HepG2 (cell line): ENCODE measurements around the gene TMEM87B. TPM values are rescaled to one million over a fixed set of nuclear protein-coding genes. Genes with fewer than 3 reads are reported as not detected.

ENCODE experiments used
- ATAC-seq: fragments of 200-7000 bp; cut with Tn5 transposase; 3 replicates; pipeline ENCODE4 v1.9.1; 2020; ENCODE audit warnings: mild to moderate bottlenecking, moderate library complexity
- BruUV-seq: library from RNA; stranded (reverse); fragments of 400-500 nt; replicated peaks from 2 replicates; lab custom pipeline; 2021; lab: Mats Ljungman, UMichigan
- CTCF ChIA-PET: fragments of 300-600 bp; formaldehyde crosslinking; extraction: SDS; loops from one replicate; lab custom pipeline; 2021; ENCODE audit warnings: low total read pairs, inconsistent platforms, low intra/inter-chr PET ratio; lab: Yijun Ruan, JAX
- POLR2A ChIA-PET: fragments of 350-600 bp; sonication (Branson Sonifier 250); formaldehyde crosslinking; loops from one replicate; lab custom pipeline; 2020; ENCODE audit warnings: antibody characterized with exemption, inconsistent platforms; lab: Yijun Ruan, JAX
- DNase-seq: peaks from one replicate; pipeline ENCODE4 v3.0.0-alpha.2; 2015; ENCODE audit warnings: low spot score
- FAIRE-seq: peaks from 3 replicates; lab custom pipeline; 2011; peaks lifted over from hg19 to GRCh38; lab: Jason Lieb, UNC
- H2AFZ ChIP-seq: one replicate; pipeline ENCODE4 v1.6.1; 2011; ENCODE audit warnings: low read length, inconsistent platforms
- H3K27ac ChIP-seq: fragments of 300-600 bp; 3 replicates; pipeline ENCODE4 v1.8.0; 2011; ENCODE audit warnings: mixed run types, mild to moderate bottlenecking, mixed read lengths, low read length, inconsistent platforms; ENCODE audit not compliant: insufficient read depth; ENCODE audit errors: extremely low read length
- H3K27me3 ChIP-seq, 2 experiments: fragments of 200-600 bp in 1 of 2; 2 replicates in 1 of 2; 3 replicates in 1 of 2; pipeline versions ENCODE4 v1.6.0 to v1.8.0; 2011; ENCODE audit warnings: low read length in 2 of 2, mild to moderate bottlenecking in 2 of 2, moderate library complexity in 2 of 2, inconsistent platforms in 1 of 2; ENCODE audit not compliant: insufficient read depth in 2 of 2, control insufficient read depth in 1 of 2
- H3K36me3 ChIP-seq, 2 experiments: fragments of 200-600 bp in 1 of 2; replicated peaks in 1 of 2; 2 replicates in 1 of 2; 3 replicates in 1 of 2; pipeline versions ENCODE4 v1.5.1 to v1.8.0; 2011; ENCODE audit warnings: low read length in 2 of 2, inconsistent platforms in 1 of 2; ENCODE audit not compliant: insufficient read depth in 2 of 2, control insufficient read depth in 1 of 2
- H3K4me1 ChIP-seq: 2 replicates; pipeline ENCODE4 v1.5.1; 2012; ENCODE audit warnings: low read length, inconsistent platforms; ENCODE audit not compliant: insufficient read depth
- H3K4me2 ChIP-seq: 2 replicates; pipeline ENCODE4 v1.6.0; 2011; ENCODE audit warnings: low read depth, low read length, inconsistent platforms
- H3K4me3 ChIP-seq, 3 experiments: fragments of 200-600 bp in 1 of 3; sonication (generic), shearing (Covaris generic) in 1 of 3; replicated peaks in 1 of 3; 2 replicates each; pipeline ENCODE4 v1.5.1; 2011 to 2016; ENCODE audit warnings: low read length in 3 of 3, inconsistent platforms in 2 of 3, low read depth in 2 of 3, mild to moderate bottlenecking in 2 of 3, control low read depth in 1 of 3, mixed read lengths in 1 of 3; ENCODE audit not compliant: insufficient read depth in 1 of 3
- H3K79me2 ChIP-seq: one replicate; pipeline ENCODE4 v1.6.1; 2011; ENCODE audit warnings: low read length, inconsistent platforms; ENCODE audit not compliant: insufficient read depth
- H3K9ac ChIP-seq: 2 replicates; pipeline ENCODE4 v1.6.0; 2011; ENCODE audit warnings: mild to moderate bottlenecking, low read depth, low read length, inconsistent platforms; ENCODE audit not compliant: insufficient read depth
- H3K9me3 ChIP-seq: 2 replicates; pipeline ENCODE4 v1.5.1; 2012; ENCODE audit warnings: mild to moderate bottlenecking, low read length
- H4K20me1 ChIP-seq: 2 replicates; pipeline ENCODE4 v1.6.0; 2011; ENCODE audit warnings: inconsistent platforms, mild to moderate bottlenecking, low read length, moderate library complexity; ENCODE audit not compliant: insufficient read depth
- CEBPB ChIP-seq: IDR thresholded peaks from 2 replicates; pipeline ENCODE4 v1.6.1; 2011; ENCODE audit warnings: low read depth, low read length, improper control_type of control experiment, borderline replicate concordance
- GABPA ChIP-seq, 2 experiments: IDR thresholded peaks; 2 replicates each; pipeline ENCODE4 v1.6.1; 2011 to 2016; ENCODE audit warnings: low read depth in 2 of 2, low read length in 1 of 2, missing biosample characterization in 1 of 2, missing genetic modification characterization in 1 of 2
- JARID2 ChIP-seq: sonication (generic); formaldehyde crosslinking; IDR thresholded peaks from 2 replicates; pipeline ENCODE4 v1.8.1; 2023; ENCODE audit warnings: missing genetic modification reagents, inconsistent platforms; ENCODE audit not compliant: insufficient replicate concordance
- KLF16 ChIP-seq, 2 experiments: sonication (generic) in 1 of 2; formaldehyde crosslinking in 1 of 2; IDR thresholded peaks; 2 replicates each; pipeline versions ENCODE4 v1.6.1 to v1.8.0; 2016 to 2023; ENCODE audit warnings: missing genetic modification reagents in 2 of 2, missing compliant biosample characterization in 1 of 2
- MBD4 ChIP-seq: IDR thresholded peaks from 2 replicates; pipeline ENCODE4 v1.6.1; 2012; ENCODE audit warnings: low read length, inconsistent platforms, borderline replicate concordance
- MTF1 ChIP-seq: sonication (generic); formaldehyde crosslinking; IDR thresholded peaks from 2 replicates; pipeline ENCODE4 v1.5.0; 2020; ENCODE audit warnings: missing genetic modification reagents
- POLR2G ChIP-seq: fragments of 200-400 bp; formaldehyde crosslinking; IDR thresholded peaks from 2 replicates; pipeline ENCODE4 v1.6.1; 2018; ENCODE audit warnings: mild to moderate bottlenecking, low read depth, low read length, moderate library complexity
- SMARCC2 ChIP-seq: fragments of 450-650 bp; IDR thresholded peaks from 2 replicates; pipeline ENCODE4 v1.6.1; 2017; ENCODE audit warnings: antibody characterized with exemption, mild to moderate bottlenecking
- SRF ChIP-seq: IDR thresholded peaks from 2 replicates; pipeline ENCODE4 v1.6.1; 2011; ENCODE audit warnings: mild to moderate bottlenecking, low read depth, low read length, moderate library complexity
- ZFP41 ChIP-seq: sonication (generic); formaldehyde crosslinking; IDR thresholded peaks from 2 replicates; pipeline ENCODE4 v1.4.0; 2020; ENCODE audit warnings: mild to moderate bottlenecking, missing genetic modification reagents, borderline replicate concordance
- ZNF343 ChIP-seq: sonication (generic); formaldehyde crosslinking; IDR thresholded peaks from 2 replicates; pipeline ENCODE4 v1.4.0; 2020; ENCODE audit warnings: mild to moderate bottlenecking, missing genetic modification reagents
- ZNF354B ChIP-seq: sonication (generic); formaldehyde crosslinking; IDR thresholded peaks from 2 replicates; pipeline ENCODE4 v1.8.0; 2022; ENCODE audit warnings: mild to moderate bottlenecking, missing genetic modification reagents
- ZNF446 ChIP-seq: sonication (generic); formaldehyde crosslinking; IDR thresholded peaks from 2 replicates; pipeline ENCODE4 v1.5.0; 2020; ENCODE audit warnings: mild to moderate bottlenecking, missing genetic modification reagents
- ZNF510 ChIP-seq: sonication (generic); formaldehyde crosslinking; IDR thresholded peaks from 2 replicates; pipeline ENCODE4 v1.4.0; 2020; ENCODE audit warnings: low read depth, mild to moderate bottlenecking, missing genetic modification reagents
- WGBS: methylation state at CpG from one replicate; pipeline ENCODE4 v1.1.6; 2017; ENCODE audit warnings: low lambda C conversion rate; 5-methylcytosine and 5-hydroxymethylcytosine counted together
- in situ Hi-C: cut with HindIII; loops from 2 replicates; pipeline ENCODE4 v1.10.0; 2017; ENCODE audit warnings: low pct_unique_long_range_greater_than_20kb; ENCODE audit not compliant: extremely low pct_ligation_motif_present
- intact Hi-C: fragments of 100-400 bp; cut with micrococcal nuclease; formaldehyde crosslinking; loops from one replicate; pipeline ENCODE4 v1.10.0; 2022; ENCODE audit not compliant: unreplicated experiment
- polyA plus RNA-seq, 8 experiments: library from polyadenylated mRNA; depleted of rRNA in 3 of 8; stranded (reverse) in 7 of 8; unstranded in 1 of 8; fragments of >200 nt; fragmentation: Illumina TruSeq in 4 of 8; extraction: Trizol in 4 of 8; gene quantifications; 2 replicates each; pipeline versions ENCODE4 v1.2.1 to v1.2.3, GENCODE V29; 2011 to 2016; ENCODE audit warnings: low read depth in 4 of 8, missing spikeins in 1 of 8, mixed read lengths in 1 of 8; ENCODE audit not compliant: insufficient read depth in 1 of 8
- total RNA-seq, 5 experiments: library from RNA; depleted of rRNA; stranded (reverse); fragments of >200 nt; fragmentation: Illumina TruSeq; extraction: Trizol; gene quantifications; 2 replicates each; pipeline ENCODE4 v1.2.3, GENCODE V29; 2016; ENCODE audit warnings: low read depth in 1 of 5
- TF ChIP-seq, protein P1 (sequence below): sonication (generic); formaldehyde crosslinking; IDR thresholded peaks from 2 replicates; pipeline ENCODE4 v1.9.0; 2021; ENCODE audit warnings: missing genetic modification reagents, mild to moderate bottlenecking, borderline replicate concordance
- TF ChIP-seq, protein P2 (sequence below): sonication (generic); formaldehyde crosslinking; IDR thresholded peaks from 2 replicates; pipeline ENCODE4 v1.5.1; 2020; ENCODE audit warnings: mild to moderate bottlenecking, missing genetic modification reagents, borderline replicate concordance

The TMEM87B gene
- total and polyA plus RNA-seq, 2 of the 13 experiments (the other 11 are each of a cell fraction or from before 2014, with no cell fraction given): 15.1 to 16.2 TPM

DNA sequence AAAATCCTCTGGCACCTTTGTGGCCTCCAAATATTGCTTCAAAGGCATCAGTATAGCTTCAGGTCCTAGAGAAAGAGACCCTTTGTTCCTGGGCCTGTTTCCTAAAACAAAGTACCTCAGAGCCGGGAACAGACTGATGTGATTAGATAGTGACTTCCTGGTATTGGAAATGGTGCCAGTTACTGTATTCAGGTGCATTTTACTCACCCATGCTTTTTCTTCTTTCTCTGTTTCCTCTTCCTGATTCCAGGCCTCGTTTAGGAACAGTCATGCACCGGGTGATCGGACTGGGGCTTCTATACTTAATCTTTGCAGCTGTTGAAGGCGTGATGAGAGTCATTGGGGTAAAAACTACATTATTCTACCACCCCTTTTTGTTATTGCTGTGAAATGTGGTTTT lies 34.3 kb downstream of the TMEM87B start:
- no peaks in the 10 kb centered on the region for H4K20me1 ChIP-seq
- no peaks in the 10 kb centered on the region for H3K27me3 ChIP-seq
- POLR2A ChIA-PET: no interaction called here
- no peak overlapping the region for H3K27ac ChIP-seq
- no TSS peak for BruUV-seq
- H3K9me3 ChIP-seq: no peaks in the 10 kb centered on the region
- H3K79me2 ChIP-seq: peaks cover 3% of the 10 kb centered on the region
- ATAC-seq (no peak), DNase-seq (no peak), FAIRE-seq (no peak)
- CTCF ChIA-PET: no interaction called here
- H3K4me2 ChIP-seq: no peak overlapping the region
- TF ChIP-seq CEBPB: no peak
- TF ChIP-seq, protein P1, sequence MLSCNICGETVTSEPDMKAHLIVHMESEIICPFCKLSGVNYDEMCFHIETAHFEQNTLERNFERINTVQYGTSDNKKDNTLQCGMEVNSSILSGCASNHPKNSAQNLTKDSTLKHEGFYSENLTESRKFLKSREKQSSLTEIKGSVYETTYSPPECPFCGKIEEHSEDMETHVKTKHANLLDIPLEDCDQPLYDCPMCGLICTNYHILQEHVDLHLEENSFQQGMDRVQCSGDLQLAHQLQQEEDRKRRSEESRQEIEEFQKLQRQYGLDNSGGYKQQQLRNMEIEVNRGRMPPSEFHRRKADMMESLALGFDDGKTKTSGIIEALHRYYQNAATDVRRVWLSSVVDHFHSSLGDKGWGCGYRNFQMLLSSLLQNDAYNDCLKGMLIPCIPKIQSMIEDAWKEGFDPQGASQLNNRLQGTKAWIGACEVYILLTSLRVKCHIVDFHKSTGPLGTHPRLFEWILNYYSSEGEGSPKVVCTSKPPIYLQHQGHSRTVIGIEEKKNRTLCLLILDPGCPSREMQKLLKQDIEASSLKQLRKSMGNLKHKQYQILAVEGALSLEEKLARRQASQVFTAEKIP (CRISPR knock-in tag): no peak
- no peak for TF ChIP-seq ZFP41 (CRISPR knock-in tag)
- TF ChIP-seq POLR2G: no peak
- no peak for TF ChIP-seq ZNF510 (CRISPR knock-in tag)
- TF ChIP-seq KLF16 (CRISPR knock-in tag; IDR thresholded peaks at IDR 0.05): no peak
- TF ChIP-seq SMARCC2: no peak
- TF ChIP-seq, protein P2, sequence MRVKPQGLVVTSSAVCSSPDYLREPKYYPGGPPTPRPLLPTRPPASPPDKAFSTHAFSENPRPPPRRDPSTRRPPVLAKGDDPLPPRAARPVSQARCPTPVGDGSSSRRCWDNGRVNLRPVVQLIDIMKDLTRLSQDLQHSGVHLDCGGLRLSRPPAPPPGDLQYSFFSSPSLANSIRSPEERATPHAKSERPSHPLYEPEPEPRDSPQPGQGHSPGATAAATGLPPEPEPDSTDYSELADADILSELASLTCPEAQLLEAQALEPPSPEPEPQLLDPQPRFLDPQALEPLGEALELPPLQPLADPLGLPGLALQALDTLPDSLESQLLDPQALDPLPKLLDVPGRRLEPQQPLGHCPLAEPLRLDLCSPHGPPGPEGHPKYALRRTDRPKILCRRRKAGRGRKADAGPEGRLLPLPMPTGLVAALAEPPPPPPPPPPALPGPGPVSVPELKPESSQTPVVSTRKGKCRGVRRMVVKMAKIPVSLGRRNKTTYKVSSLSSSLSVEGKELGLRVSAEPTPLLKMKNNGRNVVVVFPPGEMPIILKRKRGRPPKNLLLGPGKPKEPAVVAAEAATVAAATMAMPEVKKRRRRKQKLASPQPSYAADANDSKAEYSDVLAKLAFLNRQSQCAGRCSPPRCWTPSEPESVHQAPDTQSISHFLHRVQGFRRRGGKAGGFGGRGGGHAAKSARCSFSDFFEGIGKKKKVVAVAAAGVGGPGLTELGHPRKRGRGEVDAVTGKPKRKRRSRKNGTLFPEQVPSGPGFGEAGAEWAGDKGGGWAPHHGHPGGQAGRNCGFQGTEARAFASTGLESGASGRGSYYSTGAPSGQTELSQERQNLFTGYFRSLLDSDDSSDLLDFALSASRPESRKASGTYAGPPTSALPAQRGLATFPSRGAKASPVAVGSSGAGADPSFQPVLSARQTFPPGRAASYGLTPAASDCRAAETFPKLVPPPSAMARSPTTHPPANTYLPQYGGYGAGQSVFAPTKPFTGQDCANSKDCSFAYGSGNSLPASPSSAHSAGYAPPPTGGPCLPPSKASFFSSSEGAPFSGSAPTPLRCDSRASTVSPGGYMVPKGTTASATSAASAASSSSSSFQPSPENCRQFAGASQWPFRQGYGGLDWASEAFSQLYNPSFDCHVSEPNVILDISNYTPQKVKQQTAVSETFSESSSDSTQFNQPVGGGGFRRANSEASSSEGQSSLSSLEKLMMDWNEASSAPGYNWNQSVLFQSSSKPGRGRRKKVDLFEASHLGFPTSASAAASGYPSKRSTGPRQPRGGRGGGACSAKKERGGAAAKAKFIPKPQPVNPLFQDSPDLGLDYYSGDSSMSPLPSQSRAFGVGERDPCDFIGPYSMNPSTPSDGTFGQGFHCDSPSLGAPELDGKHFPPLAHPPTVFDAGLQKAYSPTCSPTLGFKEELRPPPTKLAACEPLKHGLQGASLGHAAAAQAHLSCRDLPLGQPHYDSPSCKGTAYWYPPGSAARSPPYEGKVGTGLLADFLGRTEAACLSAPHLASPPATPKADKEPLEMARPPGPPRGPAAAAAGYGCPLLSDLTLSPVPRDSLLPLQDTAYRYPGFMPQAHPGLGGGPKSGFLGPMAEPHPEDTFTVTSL (CRISPR knock-in tag): no peak
- no peak for TF ChIP-seq ZNF354B (CRISPR knock-in tag)
- no peak for TF ChIP-seq GABPA (IDR thresholded peaks at IDR 0.05; ENCODE audit: low read depth, low read length)
- TF ChIP-seq GABPA (CRISPR knock-in tag; IDR thresholded peaks at IDR 0.05; ENCODE audit: low read depth): no peak
- no peak for TF ChIP-seq MTF1 (CRISPR knock-in tag)
- TF ChIP-seq ZNF343 (CRISPR knock-in tag): no peak
- TF ChIP-seq SRF: no peak
- TF ChIP-seq JARID2: no peak
- TF ChIP-seq ZNF446: no peak
- no peak for TF ChIP-seq MBD4
- in situ Hi-C loops (no loop called here), intact Hi-C loops (no loop called here)
- H3K4me3 ChIP-seq: no peak overlapping the region
- 93% methylated on average over 5 of the region's 5 CpGs for WGBS
- H2AFZ ChIP-seq: no peak overlapping the region
- H3K4me1 ChIP-seq: peaks cover 15% of the 10 kb centered on the region
- H3K9ac ChIP-seq: no peak overlapping the region
- peaks cover 23 to 59% of the 10 kb centered on the region in 2 experiments for H3K36me3 ChIP-seq
